CD14-positive monocyte (primary cell): Measurements from ENCODE around the gene EXOC3L4. TPM values are rescaled to one million over a fixed set of nuclear protein-coding genes. Genes with fewer than 3 reads are reported as not detected.

ENCODE experiments used
- DNase-seq, 3 donors: peaks; one replicate each; pipeline ENCODE4 v3.0.0-alpha.2; 2011 to 2022
- H2AFZ ChIP-seq: 2 replicates; pipeline ENCODE4 v1.6.0; 2012; ENCODE audit warnings: mild to moderate bottlenecking, low read depth, low read length, inconsistent platforms; ENCODE audit not compliant: insufficient read depth, poor library complexity, severe bottlenecking
- H3K27ac ChIP-seq, 2 donors: 1 replicate in 1 of 2; 2 replicates in 1 of 2; pipeline ENCODE4 v1.5.1; 2012 to 2013; ENCODE audit warnings: low read length in 2 of 2, control low read depth in 1 of 2, inconsistent platforms in 1 of 2, low read depth in 1 of 2, mild to moderate bottlenecking in 1 of 2
- H3K27me3 ChIP-seq, 2 donors: one replicate each; pipeline versions ENCODE4 v1.6.0 to v1.6.1; 2011 to 2013; ENCODE audit warnings: low read length in 2 of 2; ENCODE audit not compliant: control insufficient read depth in 2 of 2, insufficient read depth in 2 of 2
- H3K36me3 ChIP-seq, 2 donors: replicated peaks in 1 of 2; 1 replicate in 1 of 2; 2 replicates in 1 of 2; pipeline versions ENCODE4 v1.5.1 to v1.6.1; 2012 to 2013; ENCODE audit warnings: low read length in 2 of 2, control low read depth in 1 of 2, inconsistent platforms in 1 of 2, mild to moderate bottlenecking in 1 of 2; ENCODE audit not compliant: insufficient read depth in 2 of 2, control insufficient read depth in 1 of 2
- H3K4me1 ChIP-seq, 2 donors: 1 replicate in 1 of 2; 2 replicates in 1 of 2; pipeline versions ENCODE4 v1.5.1 to v1.6.1; 2012 to 2013; ENCODE audit warnings: low read length in 2 of 2, control low read depth in 1 of 2, inconsistent platforms in 1 of 2, mild to moderate bottlenecking in 1 of 2, moderate library complexity in 1 of 2; ENCODE audit not compliant: insufficient read depth in 2 of 2, control insufficient read depth in 1 of 2
- H3K4me2 ChIP-seq: replicated peaks from 2 replicates; pipeline ENCODE3; 2012; ENCODE audit warnings: low read length, moderate library complexity, mild to moderate bottlenecking; ENCODE audit not compliant: poor library complexity, severe bottlenecking; ENCODE audit errors: extremely low read depth
- H3K4me3 ChIP-seq, 3 experiments: fragments of 200-600 bp in 1 of 3; sonication (generic) in 1 of 3; replicated peaks in 1 of 3; 1 replicate in 2 of 3; 2 replicates in 1 of 3; pipeline ENCODE4 v1.5.1; 2011 to 2013; ENCODE audit warnings: low read length in 3 of 3, mild to moderate bottlenecking in 3 of 3, control low read depth in 2 of 3, low read depth in 2 of 3, inconsistent platforms in 1 of 3, moderate library complexity in 1 of 3
- H3K79me2 ChIP-seq: 2 replicates; pipeline ENCODE4 v1.6.0; 2012; ENCODE audit warnings: mild to moderate bottlenecking, control low read depth, inconsistent platforms, low read length, moderate library complexity; ENCODE audit not compliant: insufficient read depth
- H3K9ac ChIP-seq: 2 replicates; pipeline ENCODE4 v1.6.0; 2017; ENCODE audit warnings: low read length, mild to moderate bottlenecking; ENCODE audit not compliant: insufficient read depth, poor library complexity, severe bottlenecking
- H3K9me3 ChIP-seq, 2 donors: replicated peaks in 1 of 2; 1 replicate in 1 of 2; 2 replicates in 1 of 2; pipeline versions ENCODE4 v1.5.1 to v1.6.1; 2012 to 2013; ENCODE audit warnings: low read length in 2 of 2, control low read depth in 1 of 2; ENCODE audit not compliant: control insufficient read depth in 1 of 2, insufficient read depth in 1 of 2
- H4K20me1 ChIP-seq: 2 replicates; pipeline ENCODE4 v1.6.0; 2012; ENCODE audit warnings: mild to moderate bottlenecking, low read length, control low read depth, moderate library complexity; ENCODE audit not compliant: insufficient read depth
- H3K27ac Mint-ChIP-seq, 7 donors: one replicate each; pipeline ENCODE4 v1.8.0; 2020; ENCODE audit warnings: mild to moderate bottlenecking in 7 of 7, mixed read lengths in 7 of 7, moderate library complexity in 6 of 7, inconsistent platforms in 2 of 7
- H3K27me3 Mint-ChIP-seq, 3 donors: one replicate each; pipeline ENCODE4 v1.8.0; 2021 to 2022; ENCODE audit warnings: low read depth in 3 of 3, mild to moderate bottlenecking in 3 of 3, mixed read lengths in 3 of 3, moderate library complexity in 3 of 3, inconsistent platforms in 1 of 3
- H3K36me3 Mint-ChIP-seq, 2 donors: one replicate each; pipeline ENCODE4 v1.8.0; 2020; ENCODE audit warnings: mixed read lengths in 2 of 2, inconsistent platforms in 1 of 2, mild to moderate bottlenecking in 1 of 2
- H3K4me1 Mint-ChIP-seq: one replicate; pipeline ENCODE4 v1.8.0; 2020; ENCODE audit warnings: mild to moderate bottlenecking, mixed read lengths
- H3K4me3 Mint-ChIP-seq, 2 donors: one replicate each; pipeline ENCODE4 v1.8.0; 2020; ENCODE audit warnings: mild to moderate bottlenecking in 2 of 2, mixed read lengths in 2 of 2, moderate library complexity in 1 of 2
- H3K9me3 Mint-ChIP-seq, 7 donors: one replicate each; pipeline ENCODE4 v1.8.0; 2020 to 2022; ENCODE audit warnings: mixed read lengths in 7 of 7, mild to moderate bottlenecking in 6 of 7, moderate library complexity in 6 of 7, inconsistent platforms in 2 of 7
- CTCF ChIP-seq: fragments of 200-600 bp; IDR thresholded peaks from one replicate; pipeline ENCODE4 v1.8.0; 2022; ENCODE audit warnings: antibody characterized with exemption, mild to moderate bottlenecking
- WGBS: methylation state at CpG from one replicate; pipeline ENCODE4 v1.1.5; 2013; ENCODE audit warnings: missing lambda C conversion rate; ENCODE audit not compliant: insufficient coverage; 5-methylcytosine and 5-hydroxymethylcytosine counted together
- intact Hi-C, 2 donors: fragments of 100-400 bp; cut with micrococcal nuclease; formaldehyde crosslinking; loops; one replicate each; pipeline versions ENCODE4 v1.15.0 to v1.15.1; 2023
- polyA plus RNA-seq, 3 donors: library from polyadenylated mRNA; depleted of rRNA in 1 of 3; unstranded in 2 of 3; stranded (reverse) in 1 of 3; fragments of 300-500 nt in 2 of 3; fragments of >200 nt in 1 of 3; fragmentation: Illumina TruSeq in 2 of 3; gene quantifications; 1 replicate in 2 of 3; 2 replicates in 1 of 3; pipeline ENCODE4 v1.2.3, GENCODE V29; 2012 to 2021

EXOC3L4 gene
- polyA plus RNA-seq, 3 donors: 0.17 TPM; not detected in 2

- WGBS: 96% methylated on average over 9 of the region's 9 CpGs
- Mint-ChIP-seq H3K4me1 (peaks cover 30% of the 10 kb centered on the region), H3K36me3 (peaks cover 89 to 96% of the 10 kb centered on the region in 2 donors), H3K9me3 (no peaks in the 10 kb centered on the region), H3K27ac (peak overlapping the region in 2 of 7 donors; percentile 74 to 82), H3K4me3 (peak overlapping the region in 1 of 2 donors; percentile 47), H3K27me3 (peaks cover 0 to 1% (median 0%) of the 10 kb centered on the region in 3 donors)
- no peak for TF ChIP-seq CTCF
- no peak overlapping the region for H3K4me3 ChIP-seq
- peaks cover 13 to 48% of the 10 kb centered on the region in 2 donors for H3K4me1 ChIP-seq
- H4K20me1 ChIP-seq: peaks cover 97% of the 10 kb centered on the region
- no peak overlapping the region for H3K27ac ChIP-seq
- H2AFZ ChIP-seq: no peak overlapping the region
- peaks cover 94 to 95% of the 10 kb centered on the region in 2 donors for H3K36me3 ChIP-seq
- no peak overlapping the region for H3K9ac ChIP-seq
- intact Hi-C loops: no loop called here
- peaks cover 48% of the 10 kb centered on the region for H3K79me2 ChIP-seq
- H3K27me3 ChIP-seq: no peaks in the 10 kb centered on the region
- H3K4me2 ChIP-seq: no peak overlapping the region
- no peaks in the 10 kb centered on the region for H3K9me3 ChIP-seq
- DNase-seq: no peak
Measured at GRCh38 chr14:103131580-103131979, 37.1 kb downstream of the EXOC3L4 start.

- Histone ChIP-seq H2AFZ (no peak overlapping the region), H3K4me2 (no peak overlapping the region), H3K27me3 (no peaks in the 10 kb centered on the region), H4K20me1 (peaks cover 100% of the 10 kb centered on the region), H3K27ac (no peak overlapping the region), H3K4me1 (peaks cover 16 to 51% of the 10 kb centered on the region in 2 donors), H3K9ac (no peak overlapping the region), H3K4me3 (no peak overlapping the region), H3K9me3 (no peaks in the 10 kb centered on the region), H3K36me3 (peaks cover 91 to 97% of the 10 kb centered on the region in 2 donors), H3K79me2 (peaks cover 41% of the 10 kb centered on the region)
- WGBS: 90% methylated on average over 36 of the region's 39 CpGs
- Mint-ChIP-seq H3K4me3 (no peak overlapping the region), H3K9me3 (no peaks in the 10 kb centered on the region), H3K27me3 (peaks cover 0 to 3% (median 2%) of the 10 kb centered on the region in 3 donors), H3K27ac (peak overlapping the region in 3 of 7 donors; percentile 37 to 68 (median 66)), H3K36me3 (peaks cover 92 to 97% of the 10 kb centered on the region in 2 donors), H3K4me1 (peaks cover 36% of the 10 kb centered on the region)
- DNase-seq: peak in 1 of 3 donors; percentile 44
- no peak for TF ChIP-seq CTCF
- intact Hi-C loops: no loop called here
Measured at GRCh38 chr14:103132381-103133209, 38.1 kb downstream of the EXOC3L4 start.
